Measurements from ENCODE around the gene RAB7B.

The RAB7B gene

DNA sequence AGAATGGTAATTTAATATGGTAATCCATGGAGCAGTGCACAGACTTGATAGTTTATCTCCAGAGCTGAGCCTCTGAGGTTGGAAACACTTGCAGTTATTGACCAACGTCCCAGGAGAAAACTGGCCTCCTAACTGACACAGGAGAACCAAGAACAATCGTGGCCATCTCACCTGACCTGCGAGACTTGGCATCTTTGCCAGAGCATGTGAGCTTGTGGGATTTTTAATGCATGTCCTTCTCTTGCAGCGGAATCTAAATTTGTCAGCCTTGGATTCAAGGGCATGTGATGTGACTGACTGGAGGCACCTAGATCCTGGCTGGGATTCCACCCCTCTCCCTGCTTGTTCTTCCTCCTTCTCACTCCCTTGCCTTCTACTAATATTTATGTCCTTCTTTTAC, 32.1 kb downstream of the RAB7B start:
- TF ChIP-seq, protein P1, sequence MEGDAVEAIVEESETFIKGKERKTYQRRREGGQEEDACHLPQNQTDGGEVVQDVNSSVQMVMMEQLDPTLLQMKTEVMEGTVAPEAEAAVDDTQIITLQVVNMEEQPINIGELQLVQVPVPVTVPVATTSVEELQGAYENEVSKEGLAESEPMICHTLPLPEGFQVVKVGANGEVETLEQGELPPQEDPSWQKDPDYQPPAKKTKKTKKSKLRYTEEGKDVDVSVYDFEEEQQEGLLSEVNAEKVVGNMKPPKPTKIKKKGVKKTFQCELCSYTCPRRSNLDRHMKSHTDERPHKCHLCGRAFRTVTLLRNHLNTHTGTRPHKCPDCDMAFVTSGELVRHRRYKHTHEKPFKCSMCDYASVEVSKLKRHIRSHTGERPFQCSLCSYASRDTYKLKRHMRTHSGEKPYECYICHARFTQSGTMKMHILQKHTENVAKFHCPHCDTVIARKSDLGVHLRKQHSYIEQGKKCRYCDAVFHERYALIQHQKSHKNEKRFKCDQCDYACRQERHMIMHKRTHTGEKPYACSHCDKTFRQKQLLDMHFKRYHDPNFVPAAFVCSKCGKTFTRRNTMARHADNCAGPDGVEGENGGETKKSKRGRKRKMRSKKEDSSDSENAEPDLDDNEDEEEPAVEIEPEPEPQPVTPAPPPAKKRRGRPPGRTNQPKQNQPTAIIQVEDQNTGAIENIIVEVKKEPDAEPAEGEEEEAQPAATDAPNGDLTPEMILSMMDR (conservative IDR thresholded peaks at IDR 0.05; ENCODE audit: low read depth, low read length), result no peak
- DNase-seq (ENCODE audit: low read depth), result no peak
- H3K4me3 ChIP-seq (ENCODE audit: low read depth, low read length), result no peak overlapping the region

DNA sequence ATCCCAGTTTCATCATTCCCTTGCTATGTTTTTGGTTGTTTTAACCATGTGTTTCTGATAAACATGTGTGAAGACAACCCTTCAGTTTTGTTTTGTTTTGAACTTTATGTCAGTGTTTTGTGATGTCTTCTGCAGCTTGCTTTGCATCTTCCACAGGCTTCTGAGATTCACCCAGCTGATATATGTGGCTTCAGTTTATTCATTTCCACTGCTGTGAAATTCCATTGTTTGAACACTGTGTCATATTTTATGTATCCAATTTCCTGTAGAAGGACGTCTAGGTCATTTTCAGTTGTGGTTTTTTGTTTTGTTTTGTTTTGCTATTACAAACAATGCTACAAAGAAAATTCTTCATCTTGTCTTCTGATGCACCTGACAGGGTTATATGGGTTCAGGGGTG, 32.7 kb downstream of the RAB7B start:
- no peak overlapping the region for H3K4me3 ChIP-seq (ENCODE audit: low read depth, low read length)
- TF ChIP-seq, protein P1 (conservative IDR thresholded peaks at IDR 0.05; ENCODE audit: low read depth, low read length), result no peak
- DNase-seq (ENCODE audit: low read depth), result peak; percentile 14

DNA sequence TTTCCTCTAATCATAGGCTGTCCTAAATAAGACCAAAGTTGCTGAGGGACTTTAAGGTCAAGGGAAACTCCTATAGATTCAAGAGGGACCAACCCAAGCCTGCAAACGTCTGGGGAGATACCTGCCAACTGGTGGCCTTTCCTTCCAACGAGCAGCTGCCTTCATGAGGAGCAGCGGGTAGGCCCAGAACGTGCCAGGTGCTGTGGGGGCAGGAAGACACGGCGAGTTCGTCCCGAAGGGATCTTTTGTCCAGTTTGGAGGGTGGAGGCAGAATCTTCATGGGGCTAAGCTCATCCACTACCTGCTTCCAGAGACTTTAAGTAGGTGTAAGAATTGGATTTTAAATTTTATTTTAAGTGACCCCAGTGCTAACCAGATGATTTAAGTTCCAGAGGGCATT, 34.0 kb downstream of the RAB7B start:
- TF ChIP-seq, protein P1 (conservative IDR thresholded peaks at IDR 0.05; ENCODE audit: low read depth, low read length), result no peak
- DNase-seq (ENCODE audit: low read depth), result no peak
- no peak overlapping the region for H3K4me3 ChIP-seq (ENCODE audit: low read depth, low read length)

DNA sequence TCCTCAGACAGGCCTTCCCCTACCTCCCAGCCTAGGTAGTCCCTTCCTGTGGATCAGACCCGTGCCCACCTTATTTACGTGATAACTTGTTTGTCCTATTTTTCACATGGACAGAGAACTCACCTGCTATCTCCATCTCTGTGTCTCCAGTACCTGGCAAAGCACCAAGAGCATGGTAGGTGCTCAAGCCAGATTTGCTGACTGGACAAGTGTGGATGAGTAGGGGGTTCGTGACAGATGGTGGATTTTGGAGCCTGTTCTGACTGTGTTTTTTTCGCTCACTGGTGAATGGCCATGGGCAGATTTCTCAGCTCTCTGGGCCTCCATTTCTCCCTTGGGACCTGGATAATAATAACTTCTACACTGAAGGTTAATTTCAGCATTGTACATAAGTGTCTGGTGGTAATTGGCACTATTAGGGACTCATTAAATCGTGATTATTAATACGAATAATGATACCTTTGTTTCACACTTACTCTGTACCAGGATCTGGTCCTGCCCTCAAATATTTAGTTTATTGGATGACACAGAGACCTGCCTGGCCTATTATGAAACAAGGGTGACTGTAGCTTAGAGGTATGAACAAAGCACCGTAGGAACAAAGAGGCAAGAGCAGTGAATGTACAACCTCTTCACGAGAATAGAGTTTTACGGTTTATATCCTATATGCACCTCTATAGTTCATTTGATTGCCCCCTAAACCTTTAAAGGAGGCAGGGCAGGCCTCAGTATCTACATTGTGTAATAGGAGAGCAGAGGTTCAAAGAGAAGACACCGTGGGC, 35.5 kb downstream of the RAB7B start:
- no peak overlapping the region for H3K4me3 ChIP-seq (ENCODE audit: low read depth, low read length)
- TF ChIP-seq, protein P1 (conservative IDR thresholded peaks at IDR 0.05; ENCODE audit: low read depth, low read length), result no peak
- peak; percentile 17 for DNase-seq (ENCODE audit: low read depth)

DNA sequence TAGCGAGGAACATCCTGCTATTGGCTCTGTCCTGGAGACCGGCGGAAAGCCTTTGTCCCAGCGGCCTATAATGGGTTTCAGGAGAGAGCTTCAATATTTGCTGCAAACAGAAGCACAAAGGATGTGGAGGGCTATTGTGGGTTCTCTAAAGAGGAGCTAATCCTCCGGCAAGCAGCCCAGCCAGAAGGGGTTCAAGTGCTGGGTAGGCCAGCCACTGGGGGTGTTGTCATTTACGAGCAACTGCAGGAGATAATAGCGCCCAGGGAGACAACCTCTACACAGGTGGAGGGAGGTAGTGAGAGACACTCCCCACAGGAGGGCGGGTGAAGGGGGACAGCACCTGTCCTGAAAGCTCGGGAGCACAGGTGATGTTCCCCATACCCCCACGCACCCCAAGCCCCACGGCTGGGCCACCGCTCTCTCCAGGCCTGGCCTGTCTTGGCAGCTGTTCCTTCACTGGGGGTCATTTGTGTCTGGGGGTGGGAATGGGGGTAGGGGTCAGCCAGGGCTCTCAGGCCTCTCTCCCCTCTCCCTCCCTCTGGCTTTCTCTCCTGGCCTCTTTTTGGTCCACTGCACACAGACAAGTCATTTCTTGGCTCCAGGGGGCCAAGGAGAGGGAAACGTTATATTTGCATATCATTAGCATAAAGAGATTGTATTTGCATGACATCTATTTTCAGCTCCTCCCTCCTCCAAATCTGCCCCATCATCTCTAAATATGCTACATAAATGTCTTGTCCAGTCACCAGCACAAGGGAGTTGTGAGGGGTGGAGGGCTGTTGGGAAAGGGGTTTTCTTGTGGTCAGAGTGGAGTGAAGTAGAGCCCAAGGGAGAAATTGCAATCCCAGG, 37.9 kb downstream of the RAB7B start:
- DNase-seq (ENCODE audit: low read depth), result no peak
- TF ChIP-seq, protein P1 (conservative IDR thresholded peaks at IDR 0.05; ENCODE audit: low read depth, low read length), result no peak
- no peak overlapping the region for H3K4me3 ChIP-seq (ENCODE audit: low read depth, low read length)

DNA sequence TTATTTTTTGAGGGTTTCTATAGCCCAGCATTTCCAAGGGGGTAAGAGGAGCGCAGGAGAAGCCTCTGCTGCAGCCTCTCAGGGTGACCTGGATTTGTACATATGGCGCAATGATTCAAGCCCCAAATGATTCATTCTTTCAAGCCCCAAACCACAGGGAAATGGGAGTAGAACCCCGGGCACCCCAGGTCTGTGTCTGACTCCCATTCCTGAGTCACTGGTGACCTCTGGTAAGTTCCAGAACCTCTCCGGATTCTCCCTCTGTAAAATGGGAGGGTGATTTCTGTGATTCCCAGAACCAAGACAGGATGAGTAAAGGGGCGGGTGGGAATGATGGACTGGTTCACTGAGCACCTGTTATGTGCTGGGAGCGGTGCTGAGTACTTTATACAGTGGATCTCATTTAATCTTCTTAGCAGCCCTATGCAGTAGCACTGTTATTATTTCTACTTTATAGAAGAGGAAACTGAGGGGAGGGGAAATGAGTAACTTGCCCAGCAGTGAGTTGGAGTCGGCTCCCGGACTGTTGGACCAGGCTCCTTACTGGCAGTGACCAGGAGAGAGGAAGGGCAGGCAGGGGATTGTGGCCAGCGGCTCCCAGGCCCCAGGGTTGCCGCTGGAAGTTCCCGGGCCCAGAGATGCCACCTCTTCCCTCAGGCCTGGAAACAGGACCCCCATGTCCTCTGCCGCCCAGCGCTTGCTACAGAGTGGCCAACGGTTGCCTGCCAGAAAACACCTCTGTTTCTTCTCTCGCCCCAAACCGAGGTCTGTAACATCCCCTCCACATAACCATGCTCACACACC, 39.6 kb downstream of the RAB7B start:
- H3K4me3 ChIP-seq (ENCODE audit: low read depth, low read length), result no peak overlapping the region
- DNase-seq (ENCODE audit: low read depth), result peak; percentile 18
- TF ChIP-seq, protein P1 (conservative IDR thresholded peaks at IDR 0.05; ENCODE audit: low read depth, low read length), result no peak
